ENCODE measurements around the gene LITAF.

LITAF gene

DNA sequence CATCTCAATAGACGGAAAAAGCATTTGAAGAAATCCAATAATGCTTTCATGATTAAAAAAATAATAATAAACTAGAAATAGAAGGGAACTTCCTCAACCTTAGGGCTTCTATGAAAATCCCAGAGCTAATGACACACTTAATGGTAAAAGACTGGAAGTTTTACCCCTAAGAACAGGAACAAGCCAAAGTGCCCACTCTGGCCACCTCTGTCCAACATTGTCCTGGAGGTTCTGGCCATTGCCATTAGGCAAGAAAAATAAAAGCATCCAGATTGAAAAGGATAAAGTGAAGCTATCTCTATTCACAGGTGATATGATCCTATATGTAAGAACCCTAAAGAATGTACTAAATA, 2.5 kb upstream of the LITAF start:
- TF ChIP-seq, protein P1, sequence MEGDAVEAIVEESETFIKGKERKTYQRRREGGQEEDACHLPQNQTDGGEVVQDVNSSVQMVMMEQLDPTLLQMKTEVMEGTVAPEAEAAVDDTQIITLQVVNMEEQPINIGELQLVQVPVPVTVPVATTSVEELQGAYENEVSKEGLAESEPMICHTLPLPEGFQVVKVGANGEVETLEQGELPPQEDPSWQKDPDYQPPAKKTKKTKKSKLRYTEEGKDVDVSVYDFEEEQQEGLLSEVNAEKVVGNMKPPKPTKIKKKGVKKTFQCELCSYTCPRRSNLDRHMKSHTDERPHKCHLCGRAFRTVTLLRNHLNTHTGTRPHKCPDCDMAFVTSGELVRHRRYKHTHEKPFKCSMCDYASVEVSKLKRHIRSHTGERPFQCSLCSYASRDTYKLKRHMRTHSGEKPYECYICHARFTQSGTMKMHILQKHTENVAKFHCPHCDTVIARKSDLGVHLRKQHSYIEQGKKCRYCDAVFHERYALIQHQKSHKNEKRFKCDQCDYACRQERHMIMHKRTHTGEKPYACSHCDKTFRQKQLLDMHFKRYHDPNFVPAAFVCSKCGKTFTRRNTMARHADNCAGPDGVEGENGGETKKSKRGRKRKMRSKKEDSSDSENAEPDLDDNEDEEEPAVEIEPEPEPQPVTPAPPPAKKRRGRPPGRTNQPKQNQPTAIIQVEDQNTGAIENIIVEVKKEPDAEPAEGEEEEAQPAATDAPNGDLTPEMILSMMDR (IDR thresholded peaks at IDR 0.05; ENCODE audit: extremely low read depth, insufficient read depth, missing control alignments) = no peak

DNA sequence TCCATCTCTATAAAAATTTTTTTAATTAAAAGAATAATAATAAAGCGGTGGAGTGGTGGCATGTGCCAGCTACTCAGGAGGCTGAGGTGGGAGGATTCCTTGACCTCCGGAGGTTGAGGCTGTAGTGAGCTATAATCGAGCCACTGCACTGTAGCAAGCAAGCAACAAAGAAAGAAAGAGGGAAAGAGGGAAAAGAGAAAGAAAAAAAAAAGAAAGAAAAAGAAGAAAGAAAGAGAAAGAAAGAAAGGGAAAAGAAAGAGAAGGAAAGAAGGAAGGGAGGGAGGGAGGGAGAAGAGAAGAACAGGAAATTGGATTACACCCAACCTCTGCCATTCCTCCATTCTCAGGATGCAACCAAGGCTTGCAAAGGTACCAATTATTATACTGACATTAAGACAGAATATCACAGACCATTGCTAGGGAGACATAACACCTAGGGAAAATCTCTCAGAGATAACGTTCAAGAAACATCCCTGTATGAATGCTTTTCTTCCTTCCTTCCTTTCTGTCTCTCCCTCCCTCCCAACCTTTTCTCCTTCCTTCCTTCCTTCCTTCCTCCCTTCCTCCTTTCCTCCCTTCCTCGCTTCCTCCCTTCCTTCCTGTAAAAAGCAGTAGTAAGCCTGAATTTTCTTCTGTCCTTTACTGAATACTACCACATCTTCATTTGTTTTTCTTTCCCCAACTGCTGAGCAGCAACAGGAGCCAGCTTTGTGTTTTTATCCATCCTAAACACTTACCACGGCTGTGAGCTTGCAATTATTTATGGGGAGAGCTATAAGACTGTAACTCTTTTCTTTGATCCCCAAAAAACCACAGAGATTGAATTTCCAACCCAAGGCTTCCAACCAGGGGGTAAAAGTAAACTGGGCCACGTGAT, 1.8 kb upstream of the LITAF start:
- DNase-seq (ENCODE audit: low spot score) = no peak
- in situ Hi-C loops (cut with MboI; ENCODE audit: low pct_unique_long_range_greater_than_20kb, low sequenced_read_pairs, unreplicated experiment) = no loop called here
- TF ChIP-seq, protein P1 (IDR thresholded peaks at IDR 0.05; ENCODE audit: extremely low read depth, insufficient read depth, missing control alignments) = no peak

More for the DNA sequence above, 2.5 kb upstream of the LITAF start:
- DNase-seq (ENCODE audit: low spot score) = no peak
- in situ Hi-C loops (cut with MboI; ENCODE audit: low pct_unique_long_range_greater_than_20kb, low sequenced_read_pairs, unreplicated experiment) = no loop called here

DNA sequence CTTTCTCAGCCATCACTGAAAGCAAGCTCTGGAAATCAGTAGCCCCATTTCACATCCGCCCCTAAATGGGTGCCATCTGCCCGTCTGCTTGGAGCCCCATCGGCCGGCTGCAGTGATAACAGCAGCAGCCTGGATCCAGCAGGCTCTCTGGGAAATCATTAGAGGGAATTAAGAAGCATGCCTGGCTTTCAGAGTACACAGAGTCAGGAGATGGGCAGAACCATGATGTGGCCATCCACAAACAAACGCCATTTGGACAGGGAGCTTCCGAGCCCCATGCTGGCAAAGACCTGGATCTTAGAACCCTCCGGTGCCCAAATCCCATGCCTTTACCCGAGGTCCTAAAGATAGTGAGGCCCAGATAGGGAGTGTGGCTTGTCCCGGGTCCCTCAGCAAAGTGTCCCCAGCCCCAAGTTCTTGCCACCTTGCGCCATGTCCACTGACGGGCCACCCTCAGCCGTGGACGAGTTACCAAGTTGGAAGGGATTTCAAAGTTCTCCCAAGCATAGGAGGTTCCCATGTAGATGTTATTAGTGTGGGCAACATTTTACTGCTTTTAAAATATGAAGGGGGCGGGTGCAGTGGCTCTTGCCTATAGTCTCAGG, 1.0 kb upstream of the LITAF start:
- in situ Hi-C loops (cut with MboI; ENCODE audit: low pct_unique_long_range_greater_than_20kb, low sequenced_read_pairs, unreplicated experiment) = no loop called here
- TF ChIP-seq, protein P1 (IDR thresholded peaks at IDR 0.05; ENCODE audit: extremely low read depth, insufficient read depth, missing control alignments) = no peak
- no peak for DNase-seq (ENCODE audit: low spot score)

DNA sequence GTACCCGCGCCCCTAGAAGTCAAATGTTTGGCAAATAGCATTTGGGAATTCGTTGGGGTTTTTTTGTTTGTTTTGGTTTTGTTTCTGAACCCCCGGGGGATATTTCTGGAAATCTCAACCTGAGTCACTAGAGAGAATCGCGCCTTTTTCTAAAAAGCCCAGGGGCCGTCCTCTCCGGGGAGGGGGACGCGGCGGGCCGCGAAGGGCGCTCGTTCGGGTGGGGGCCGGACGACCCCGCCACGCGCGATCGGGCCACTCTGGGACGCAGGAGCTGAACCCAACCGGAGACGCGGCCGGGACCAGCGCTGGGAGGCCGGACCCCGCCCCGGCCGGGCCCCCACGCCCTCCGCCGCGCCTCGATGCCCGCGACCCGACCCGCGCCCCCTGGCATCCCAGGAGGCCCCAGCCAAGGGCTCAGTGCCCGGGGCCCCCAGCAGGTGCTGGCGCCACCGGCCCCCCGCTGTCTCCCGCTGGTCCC, 302 bp downstream of the LITAF start:
- TF ChIP-seq, protein P1 (IDR thresholded peaks at IDR 0.05; ENCODE audit: extremely low read depth, insufficient read depth, missing control alignments) = no peak
- in situ Hi-C loops (cut with MboI; ENCODE audit: low pct_unique_long_range_greater_than_20kb, low sequenced_read_pairs, unreplicated experiment) = no loop called here
- peak; percentile 64 for DNase-seq (ENCODE audit: low spot score)

DNA sequence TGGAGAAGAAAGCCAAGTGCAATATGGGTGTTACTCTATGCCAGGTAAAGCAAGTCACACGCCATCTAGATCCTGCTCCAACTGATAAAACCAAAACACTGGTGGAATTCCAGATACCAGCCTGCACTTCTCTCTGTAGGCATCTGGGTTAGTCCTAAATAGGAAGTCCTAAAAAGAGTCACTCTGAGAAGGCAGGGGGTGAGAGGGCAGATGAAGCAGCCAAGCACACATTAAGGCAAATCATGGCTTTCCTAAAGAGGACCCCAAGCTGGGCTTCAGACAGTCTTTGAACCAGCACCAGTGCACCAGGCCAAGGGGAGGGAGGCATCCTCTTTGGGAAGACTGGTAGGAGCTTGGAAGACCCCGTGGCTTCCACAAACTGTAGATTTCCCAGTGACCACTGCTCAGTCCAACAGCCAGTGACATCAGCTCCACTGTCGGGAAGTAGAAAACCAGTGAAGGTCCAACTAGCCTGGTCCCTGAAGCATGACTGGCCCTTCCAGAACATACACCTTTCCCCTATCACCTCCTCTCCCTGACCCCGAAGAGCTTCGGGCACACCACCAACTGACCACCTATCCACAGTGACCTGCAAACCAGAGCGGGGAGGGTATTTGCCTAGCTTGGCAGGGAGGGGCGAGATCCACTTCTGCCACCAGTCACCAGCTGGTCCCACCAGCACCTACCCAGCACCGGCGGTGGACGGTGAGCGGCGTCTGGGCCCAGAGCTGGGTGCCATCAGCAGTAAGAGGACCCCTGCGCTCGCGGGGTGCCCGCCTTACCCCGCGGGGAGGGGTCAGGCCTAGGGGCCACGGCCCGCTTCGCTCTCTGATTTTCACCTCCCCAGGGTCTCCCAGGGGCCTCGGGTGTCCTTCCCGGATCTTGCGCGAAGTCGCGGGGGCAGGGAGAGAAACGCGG, 1.0 kb downstream of the LITAF start:
- in situ Hi-C loops (cut with MboI; ENCODE audit: low pct_unique_long_range_greater_than_20kb, low sequenced_read_pairs, unreplicated experiment) = no loop called here
- peak; percentile 36 for DNase-seq (ENCODE audit: low spot score)
- TF ChIP-seq, protein P1 (IDR thresholded peaks at IDR 0.05; ENCODE audit: extremely low read depth, insufficient read depth, missing control alignments) = no peak

DNA sequence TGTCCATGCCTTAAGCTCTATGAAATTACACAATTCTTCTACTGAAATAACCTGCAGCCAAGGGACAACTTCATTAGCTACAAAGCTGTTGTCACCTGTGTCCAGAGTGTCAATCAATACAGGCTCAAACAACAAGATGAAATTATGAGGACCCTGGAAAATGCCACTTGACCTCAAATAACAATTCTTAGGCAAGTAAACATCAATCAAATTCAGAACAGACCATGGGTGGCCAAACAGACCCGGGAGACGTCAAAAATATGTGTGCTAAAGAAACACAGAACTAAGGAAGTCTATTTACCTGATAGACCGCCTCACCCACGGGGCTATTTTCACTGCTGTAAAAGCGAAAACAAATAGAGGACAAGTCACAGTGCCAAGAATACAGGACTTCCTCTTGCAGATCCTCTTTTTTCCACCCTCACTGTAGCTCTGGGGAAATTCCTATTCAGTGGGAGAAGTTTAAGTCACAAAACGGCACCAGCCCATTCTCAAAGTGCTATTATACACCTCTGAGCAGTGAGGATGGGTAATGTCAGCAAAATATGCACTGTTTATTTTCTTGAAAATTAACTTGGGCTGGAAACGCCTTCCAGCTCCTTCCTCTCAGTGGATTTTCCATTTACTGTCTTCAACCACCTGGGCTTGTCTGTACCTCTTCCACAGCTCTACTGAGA, 2.7 kb downstream of the LITAF start:
- in situ Hi-C loops (cut with MboI; ENCODE audit: low pct_unique_long_range_greater_than_20kb, low sequenced_read_pairs, unreplicated experiment) = no loop called here
- TF ChIP-seq, protein P1 (IDR thresholded peaks at IDR 0.05; ENCODE audit: extremely low read depth, insufficient read depth, missing control alignments) = no peak
- DNase-seq (ENCODE audit: low spot score) = peak; percentile 58

All from GM13977 (cell line).